Stomach smooth muscle (tissue), 2 donors: ENCODE measurements around the gene SRGAP3.

Experiments
- H3K27ac ChIP-seq: one replicate; pipeline ENCODE4 v1.7.0; 2013; ENCODE audit warnings: mild to moderate bottlenecking, low read length, inconsistent platforms
- H3K27me3 ChIP-seq, 2 donors: one replicate each; pipeline ENCODE4 v1.7.0; 2013; ENCODE audit warnings: low read length in 2 of 2; ENCODE audit not compliant: insufficient read depth in 2 of 2, control insufficient read depth in 1 of 2
- H3K36me3 ChIP-seq, 2 donors: one replicate each; pipeline ENCODE4 v1.7.0; 2013; ENCODE audit warnings: low read length in 2 of 2; ENCODE audit not compliant: control insufficient read depth in 2 of 2, insufficient read depth in 2 of 2
- H3K4me1 ChIP-seq: one replicate; pipeline ENCODE4 v1.7.0; 2013; ENCODE audit warnings: low read length; ENCODE audit not compliant: control insufficient read depth, insufficient read depth
- H3K4me3 ChIP-seq, 2 donors: one replicate each; pipeline ENCODE4 v1.7.0; 2013; ENCODE audit warnings: low read length in 2 of 2
- H3K9ac ChIP-seq, 2 donors: one replicate each; pipeline ENCODE4 v1.7.0; 2013; ENCODE audit warnings: low read length in 2 of 2, mild to moderate bottlenecking in 1 of 2
- H3K9me3 ChIP-seq, 2 donors: one replicate each; pipeline ENCODE4 v1.7.0; 2013; ENCODE audit warnings: low read length in 2 of 2; ENCODE audit not compliant: control insufficient read depth in 2 of 2
- donor health status: healthy.
- donor health status: Pancreatic carcinoma.

SRGAP3 gene

DNA sequence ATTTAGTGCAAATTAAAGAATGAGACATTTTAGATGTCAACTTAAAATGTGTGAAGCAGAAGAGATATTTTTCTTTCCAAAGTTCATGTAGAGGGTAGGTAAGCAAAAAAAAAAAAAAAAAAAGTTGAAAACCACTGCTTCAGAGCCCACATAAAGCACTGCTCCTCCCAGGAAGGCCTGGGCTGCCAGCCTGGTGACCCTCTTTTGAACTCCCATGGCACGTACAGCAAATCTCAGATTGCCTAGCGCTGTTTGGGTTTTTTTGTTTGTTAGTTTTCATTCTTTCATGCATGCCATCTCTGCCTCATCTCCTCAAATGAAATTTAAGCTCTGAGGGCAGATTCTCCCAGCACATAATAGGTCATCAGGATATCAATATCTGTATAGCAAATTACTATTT, 120.1 kb downstream of the SRGAP3 start:
- Histone ChIP-seq H3K9me3 (no peaks in the 10 kb centered on the region), H3K27ac (no peak overlapping the region), H3K9ac (no peak overlapping the region), H3K4me3 (no peak overlapping the region), H3K4me1 (no peaks in the 10 kb centered on the region), H3K27me3 (no peaks in the 10 kb centered on the region), H3K36me3 (no peaks in the 10 kb centered on the region)

GRCh38 chr3:9125278-9125951, 124.0 kb downstream of the SRGAP3 start:
- H3K9me3 ChIP-seq = no peaks in the 10 kb centered on the region
- H3K9ac ChIP-seq = no peak overlapping the region
- no peaks in the 10 kb centered on the region for H3K36me3 ChIP-seq
- H3K27me3 ChIP-seq = no peaks in the 10 kb centered on the region
- H3K27ac ChIP-seq = no peak overlapping the region
- no peak overlapping the region for H3K4me3 ChIP-seq
- H3K4me1 ChIP-seq = no peaks in the 10 kb centered on the region

DNA sequence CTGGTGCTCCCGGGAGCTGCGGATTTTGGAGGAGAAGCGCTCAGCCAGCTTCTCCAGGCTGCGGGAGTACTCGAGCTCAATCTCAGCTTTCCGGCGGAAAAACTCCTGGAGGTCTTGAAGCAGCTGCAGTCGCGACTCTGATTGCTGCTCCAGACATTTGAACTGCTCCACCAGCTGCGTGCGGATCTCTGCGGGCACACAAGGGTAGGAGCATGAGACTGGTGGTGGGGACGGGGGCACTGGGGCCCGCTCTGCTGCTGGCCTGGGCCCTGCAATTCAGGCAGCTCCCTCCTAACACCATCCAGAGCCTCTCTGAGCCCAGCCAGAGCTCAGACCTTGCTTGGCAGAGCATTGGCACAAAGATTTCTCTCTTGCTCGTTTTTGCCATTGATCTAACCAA, 124.7 kb downstream of the SRGAP3 start:
- H3K4me3 ChIP-seq = no peak overlapping the region
- H3K9ac ChIP-seq = no peak overlapping the region
- no peak overlapping the region for H3K27ac ChIP-seq
- H3K4me1 ChIP-seq = no peaks in the 10 kb centered on the region
- H3K9me3 ChIP-seq = no peaks in the 10 kb centered on the region
- H3K27me3 ChIP-seq = no peaks in the 10 kb centered on the region
- no peaks in the 10 kb centered on the region for H3K36me3 ChIP-seq

GRCh38 chr3:9123840-9124239, 125.6 kb downstream of the SRGAP3 start:
- H3K36me3 ChIP-seq = no peaks in the 10 kb centered on the region
- no peaks in the 10 kb centered on the region for H3K9me3 ChIP-seq
- no peak overlapping the region for H3K27ac ChIP-seq
- no peak overlapping the region for H3K4me3 ChIP-seq
- H3K4me1 ChIP-seq = no peaks in the 10 kb centered on the region
- H3K9ac ChIP-seq = no peak overlapping the region
- no peaks in the 10 kb centered on the region for H3K27me3 ChIP-seq

DNA sequence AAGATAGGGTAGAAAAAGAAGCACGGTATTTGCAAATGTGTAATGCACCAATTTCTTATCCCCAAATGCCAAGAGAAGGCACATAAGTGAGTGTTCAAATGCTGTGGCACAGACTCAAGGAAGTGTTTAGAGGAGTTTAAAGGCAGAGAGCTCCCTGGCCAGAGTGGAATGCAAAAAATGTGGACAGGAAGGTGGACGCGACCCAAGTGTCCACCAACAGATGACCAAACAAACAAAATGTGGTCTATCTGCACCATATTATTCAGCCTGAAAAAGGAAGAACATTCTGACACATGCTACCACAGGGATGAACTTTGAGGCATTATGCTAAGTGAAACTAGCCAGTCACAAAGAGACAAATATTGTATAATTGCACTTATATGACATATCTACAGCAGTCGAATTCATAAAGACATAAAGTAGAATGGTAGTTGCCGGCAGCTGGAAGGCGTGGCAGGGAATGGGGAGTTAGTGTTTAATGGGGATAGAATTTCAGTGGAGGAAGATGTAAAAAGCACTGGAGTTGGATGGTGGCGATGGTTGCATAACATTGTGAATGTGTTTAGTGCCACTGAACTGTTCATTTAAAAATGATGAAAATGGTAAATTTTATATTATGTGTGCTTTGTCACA, 126.6 kb downstream of the SRGAP3 start:
- H3K36me3 ChIP-seq = no peaks in the 10 kb centered on the region
- H3K4me1 ChIP-seq = no peaks in the 10 kb centered on the region
- H3K9me3 ChIP-seq = no peaks in the 10 kb centered on the region
- no peaks in the 10 kb centered on the region for H3K27me3 ChIP-seq
- no peak overlapping the region for H3K27ac ChIP-seq
- no peak overlapping the region for H3K9ac ChIP-seq
- no peak overlapping the region for H3K4me3 ChIP-seq

DNA sequence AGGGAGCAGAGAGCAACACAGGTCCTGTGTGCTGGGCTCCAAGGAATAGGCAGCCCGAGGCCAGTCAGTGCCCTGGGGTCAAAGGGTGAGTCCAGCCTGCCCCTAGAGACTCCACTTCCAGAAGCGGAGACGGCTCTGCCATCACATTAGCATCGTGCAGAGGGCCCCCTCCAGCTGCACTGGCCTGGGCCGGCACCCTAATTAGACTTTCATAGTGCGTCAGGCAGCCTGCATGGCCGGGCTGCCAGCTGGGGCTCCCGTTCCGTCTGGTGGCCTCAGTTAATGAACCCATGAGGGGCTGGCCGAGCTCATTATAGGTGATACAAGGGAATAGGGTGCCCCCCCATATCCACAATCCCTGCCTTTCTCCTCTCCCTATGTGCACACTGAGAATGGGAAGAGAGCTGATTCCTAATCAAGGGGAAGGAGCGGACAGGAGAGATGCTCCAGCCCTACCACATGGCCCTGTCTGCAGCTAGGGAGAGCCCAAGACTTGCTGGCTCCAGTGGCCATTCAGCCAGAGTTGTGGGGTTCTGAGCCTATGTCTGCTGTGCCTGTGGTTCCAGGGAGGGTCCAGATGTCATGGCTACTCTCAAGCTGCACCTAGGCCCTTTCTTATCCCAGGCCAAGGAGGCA, 128.0 kb downstream of the SRGAP3 start:
- no peak overlapping the region for H3K9ac ChIP-seq

GRCh38 chr3:9119331-9119730, 130.1 kb downstream of the SRGAP3 start:
- Histone ChIP-seq H3K36me3 (no peaks in the 10 kb centered on the region), H3K4me3 (no peak overlapping the region), H3K9me3 (no peaks in the 10 kb centered on the region), H3K9ac (no peak overlapping the region), H3K4me1 (no peaks in the 10 kb centered on the region), H3K27me3 (no peaks in the 10 kb centered on the region), H3K27ac (no peak overlapping the region)

More for the DNA sequence above, 128.0 kb downstream of the SRGAP3 start:
- Histone ChIP-seq H3K36me3 (no peaks in the 10 kb centered on the region), H3K27me3 (no peaks in the 10 kb centered on the region), H3K4me3 (no peak overlapping the region), H3K9me3 (no peaks in the 10 kb centered on the region), H3K4me1 (no peaks in the 10 kb centered on the region), H3K27ac (no peak overlapping the region)

DNA sequence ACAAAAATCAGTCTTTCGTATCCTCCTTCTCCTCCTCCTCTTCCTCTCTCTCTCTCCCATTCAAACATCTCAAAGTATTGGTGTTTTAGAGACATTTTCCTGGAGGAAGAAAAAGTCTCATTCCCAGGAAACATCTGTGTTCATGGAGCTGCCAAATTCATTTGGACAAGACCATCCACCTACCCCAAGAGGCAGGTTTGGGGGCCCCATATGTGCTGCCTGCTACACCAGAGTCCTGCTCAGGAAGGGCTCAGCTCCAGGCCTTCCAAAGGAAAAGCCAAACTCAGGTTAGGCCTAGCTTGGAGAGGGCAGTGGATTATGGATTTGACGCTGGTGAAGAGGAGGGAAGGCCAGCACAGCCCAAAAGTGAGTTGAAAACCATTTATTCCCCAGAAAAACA, 131.2 kb downstream of the SRGAP3 start:
- Histone ChIP-seq H3K9me3 (no peaks in the 10 kb centered on the region), H3K27me3 (no peaks in the 10 kb centered on the region), H3K27ac (no peak overlapping the region), H3K4me1 (no peaks in the 10 kb centered on the region), H3K9ac (no peak overlapping the region), H3K4me3 (no peak overlapping the region), H3K36me3 (no peaks in the 10 kb centered on the region)

GRCh38 chr3:9117220-9117619, 132.2 kb downstream of the SRGAP3 start:
- peaks cover 0 to 6% of the 10 kb centered on the region in 2 donors for H3K9me3 ChIP-seq
- no peaks in the 10 kb centered on the region for H3K36me3 ChIP-seq
- H3K27ac ChIP-seq = no peak overlapping the region

DNA sequence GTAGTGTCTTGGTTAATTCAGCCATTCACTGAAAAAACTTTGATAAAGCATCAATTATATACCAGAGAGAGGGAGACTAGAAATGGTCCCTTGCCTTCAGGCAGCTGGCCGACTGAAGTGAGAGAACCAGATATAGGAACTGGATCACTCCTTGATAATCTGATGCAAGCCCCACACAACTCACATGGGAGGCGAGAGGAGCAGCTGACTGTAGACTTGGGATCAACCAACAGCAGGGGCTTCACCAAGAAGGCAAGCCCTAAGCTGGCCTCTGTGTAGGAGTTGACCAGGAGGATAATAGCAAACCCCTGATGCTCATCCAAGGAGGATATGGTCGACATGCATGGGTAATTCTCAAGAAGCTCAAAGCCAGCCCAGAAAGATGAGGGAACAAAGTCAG, 133.1 kb downstream of the SRGAP3 start:
- H3K9ac ChIP-seq = no peak overlapping the region
- no peak overlapping the region for H3K27ac ChIP-seq
- no peaks in the 10 kb centered on the region for H3K36me3 ChIP-seq
- H3K4me1 ChIP-seq = peaks cover 5% of the 10 kb centered on the region
- peaks cover 0 to 6% of the 10 kb centered on the region in 2 donors for H3K9me3 ChIP-seq
- H3K4me3 ChIP-seq = no peak overlapping the region
- no peaks in the 10 kb centered on the region for H3K27me3 ChIP-seq

More at GRCh38 chr3:9117220-9117619, 132.2 kb downstream of the SRGAP3 start:
- H3K4me1 ChIP-seq = peaks cover 3% of the 10 kb centered on the region
- no peak overlapping the region for H3K4me3 ChIP-seq
- no peaks in the 10 kb centered on the region for H3K27me3 ChIP-seq
- H3K9ac ChIP-seq = no peak overlapping the region

DNA sequence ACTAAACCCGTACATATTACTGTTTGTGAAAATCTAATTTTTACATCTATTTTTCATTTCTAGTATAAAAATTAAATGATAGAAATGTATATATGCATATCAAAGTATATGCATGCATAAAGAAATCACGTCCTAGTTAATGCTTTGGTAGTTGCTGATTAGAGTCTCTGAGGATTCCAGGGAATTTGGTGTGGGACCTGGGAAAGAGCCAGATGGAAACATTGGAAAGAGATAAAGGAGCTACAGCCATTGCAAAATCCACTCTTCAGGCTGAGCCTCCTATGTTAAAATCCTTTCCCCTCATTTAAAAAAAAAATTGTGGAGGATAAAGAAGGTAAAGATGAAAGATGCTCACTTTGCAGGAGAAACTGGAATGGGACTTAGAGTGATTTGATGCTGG, 134.1 kb downstream of the SRGAP3 start:
- Histone ChIP-seq H3K36me3 (no peaks in the 10 kb centered on the region), H3K27me3 (no peaks in the 10 kb centered on the region), H3K9ac (no peak overlapping the region), H3K4me1 (peaks cover 5% of the 10 kb centered on the region), H3K9me3 (peaks cover 0 to 6% of the 10 kb centered on the region in 2 donors), H3K4me3 (no peak overlapping the region), H3K27ac (no peak overlapping the region)
